Stomach (tissue), 4 donors: ENCODE results near the gene KIRREL3.

Experiments
- CTCF ChIP-seq, 7 experiments: fragments of 450-650 bp in 4 of 7; fragments of 200-600 bp in 3 of 7; sonication (generic) in 3 of 7; IDR thresholded peaks; one replicate each; pipeline ENCODE4 v1.5.1; 2016 to 2019; ENCODE audit warnings: antibody characterized with exemption in 7 of 7, control low read depth in 2 of 7, mild to moderate bottlenecking in 1 of 7
- POLR2A ChIP-seq, 4 donors: fragments of 450-650 bp; IDR thresholded peaks; one replicate each; pipeline ENCODE4 v1.6.1; 2016; ENCODE audit warnings: antibody characterized with exemption in 4 of 4, control low read depth in 2 of 4, mild to moderate bottlenecking in 1 of 4, moderate library complexity in 1 of 4

- TF ChIP-seq CTCF (IDR thresholded peaks at IDR 0.05) (no peak), POLR2A (IDR thresholded peaks at IDR 0.05) (no peak)
Measured at GRCh38 chr11:126546694-126547093, 453.9 kb downstream of the KIRREL3 start.
